Cardiac muscle cell (in vitro differentiated cells and primary cell): ENCODE results near the gene PRRT2. TPM values are rescaled to one million over a fixed set of nuclear protein-coding genes. Genes with fewer than 3 reads are reported as not detected.

Source experiments
- DNase-seq, 2 donors: peaks; one replicate each; pipeline versions ENCODE4 v3.0.0 to v3.0.0-alpha.2; 2010 to 2017; ENCODE audit warnings: low read depth in 1 of 2, low spot score in 1 of 2
- H3K27ac ChIP-seq: fragments of 200-600 bp; sonication (generic); 2 replicates; pipeline ENCODE4 v1.5.1; 2016
- H3K27me3 ChIP-seq: fragments of 200-600 bp; sonication (generic); 2 replicates; pipeline ENCODE4 v1.6.0; 2016; ENCODE audit warnings: control low read depth
- H3K36me3 ChIP-seq: fragments of 200-600 bp; sonication (generic); 2 replicates; pipeline ENCODE4 v1.5.1; 2016; ENCODE audit warnings: control low read depth
- H3K4me1 ChIP-seq: fragments of 200-600 bp; sonication (generic); 2 replicates; pipeline ENCODE4 v1.8.1; 2017; ENCODE audit warnings: low read depth, mild to moderate bottlenecking, mixed run types
- H3K4me3 ChIP-seq: fragments of 200-600 bp; sonication (generic); 2 replicates; pipeline ENCODE4 v1.5.1; 2016; ENCODE audit warnings: mild to moderate bottlenecking
- H3K9me3 ChIP-seq: fragments of 200-600 bp; sonication (generic); 2 replicates; pipeline ENCODE4 v1.5.1; 2017; ENCODE audit warnings: low read depth, mild to moderate bottlenecking, control low read depth
- CTCF ChIP-seq: IDR thresholded peaks from 2 replicates; pipeline ENCODE4 v1.5.1; 2012; ENCODE audit warnings: low read depth, mild to moderate bottlenecking, low read length
- polyA plus RNA-seq: library from polyadenylated mRNA; unstranded; fragments of >200 nt; fragmentation: Nextera tagmentation; extraction: Ambion mirVana; gene quantifications from 2 replicates; pipeline ENCODE4 v1.2.1, GENCODE V29; 2016
- total RNA-seq: library from RNA; depleted of rRNA; stranded (reverse); fragments of >200 nt; gene quantifications from 2 replicates; pipeline ENCODE4 v1.2.3, GENCODE V29; 2016

Gene PRRT2
- total and polyA plus RNA-seq, 2 experiments from 2014 or later = 19.3 to 19.7 TPM

GRCh38 chr16:29860218-29860617, 48.2 kb downstream of the PRRT2 start:
- Histone ChIP-seq H3K9me3 (no peaks in the 10 kb centered on the region), H3K27ac (no peak overlapping the region), H3K4me3 (no peak overlapping the region), H3K36me3 (peaks cover 5% of the 10 kb centered on the region), H3K27me3 (no peaks in the 10 kb centered on the region), H3K4me1 (peaks cover 10% of the 10 kb centered on the region)
- DNase-seq = no peak
- TF ChIP-seq CTCF = no peak

- peak; percentile 27 to 43 for DNase-seq
- H3K36me3 ChIP-seq = peaks cover 5% of the 10 kb centered on the region
- H3K4me3 ChIP-seq = peak overlapping the region; percentile 88
- H3K4me1 ChIP-seq = no peaks in the 10 kb centered on the region
- peak; percentile 11 for TF ChIP-seq CTCF
- H3K27me3 ChIP-seq = no peaks in the 10 kb centered on the region
- H3K27ac ChIP-seq = peak overlapping the region; percentile 99
- H3K9me3 ChIP-seq = no peaks in the 10 kb centered on the region
Measured at GRCh38 chr16:29862383-29862883, 50.4 kb downstream of the PRRT2 start.

DNA sequence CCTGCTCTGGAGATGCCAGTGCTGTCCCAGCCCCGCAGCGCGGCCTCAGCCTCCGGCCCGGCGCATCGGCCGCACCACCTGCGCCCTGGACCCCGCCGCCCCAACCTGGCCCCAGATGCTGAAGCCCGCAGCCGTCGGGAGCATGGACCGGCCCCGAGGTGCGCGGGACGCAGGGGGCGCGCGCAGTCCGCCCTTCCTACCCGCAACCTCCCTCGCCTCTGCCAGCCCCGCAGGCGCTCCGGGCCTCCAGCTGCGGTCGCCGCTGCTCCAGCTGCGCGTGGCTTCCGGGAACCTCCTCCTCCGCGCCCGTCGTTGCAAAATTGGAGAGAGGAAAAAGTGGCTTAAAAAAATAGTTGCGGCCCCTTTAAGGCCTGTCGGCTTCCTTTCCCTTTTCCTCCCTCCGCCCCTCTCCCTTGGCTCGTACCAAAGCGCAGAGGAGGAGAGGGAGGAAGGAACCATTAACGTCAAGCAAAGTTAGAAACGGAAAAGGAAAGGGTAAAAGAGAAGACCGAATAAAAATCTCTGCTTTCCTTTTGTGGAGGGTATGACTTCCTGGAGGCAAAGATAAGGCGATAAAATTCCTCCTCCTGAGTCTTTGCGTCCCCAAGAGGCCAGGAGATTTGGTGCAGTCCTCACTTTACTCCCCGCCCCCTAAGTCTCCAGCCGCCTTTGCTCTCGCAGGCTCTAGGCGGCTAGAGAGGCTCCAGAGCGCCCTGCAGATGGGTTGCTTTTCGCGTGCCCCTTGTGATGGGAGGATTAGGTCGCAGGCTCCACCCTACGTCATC, 51.1 kb downstream of the PRRT2 start, which contains the start of gene CDIPT:
Gene CDIPT (minus strand): TSS at position 343 of the 785 bp plus-strand sequence. CDS start 369 bp downstream, outside the sequence.
- H3K36me3 ChIP-seq = peaks cover 5% of the 10 kb centered on the region
- H3K9me3 ChIP-seq = no peaks in the 10 kb centered on the region
- TF ChIP-seq CTCF = peak; percentile 51
- peak within 1 kb of the TSS; percentile 99 for H3K27ac ChIP-seq
- no peaks in the 10 kb centered on the region for H3K4me1 ChIP-seq
- H3K27me3 ChIP-seq = no peaks in the 10 kb centered on the region
- peak within 1 kb of the TSS; percentile 88 for H3K4me3 ChIP-seq
- peak; percentile 97 to 99 for DNase-seq

DNA sequence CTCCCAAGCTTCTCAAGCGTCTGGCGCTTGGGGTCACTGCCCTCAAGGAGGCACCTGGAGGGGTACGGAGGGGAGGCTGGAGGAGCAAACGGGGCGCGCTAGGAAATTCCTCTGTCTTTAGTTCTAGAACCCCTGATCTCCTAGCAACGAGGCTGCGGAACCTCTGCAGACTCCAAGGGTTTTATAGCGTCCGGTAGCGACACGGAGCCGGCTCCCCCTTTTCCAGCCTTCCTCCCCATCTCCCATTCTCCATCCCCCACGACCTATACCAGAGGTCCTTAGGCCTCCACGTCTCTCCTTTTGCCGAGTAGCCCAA, 51.6 kb downstream of the PRRT2 start:
- Histone ChIP-seq H3K27me3 (no peaks in the 10 kb centered on the region), H3K27ac (peak overlapping the region; percentile 99), H3K4me1 (no peaks in the 10 kb centered on the region), H3K4me3 (no peak overlapping the region), H3K36me3 (peaks cover 5% of the 10 kb centered on the region), H3K9me3 (no peaks in the 10 kb centered on the region)
- no peak for TF ChIP-seq CTCF
- no peak for DNase-seq

DNA sequence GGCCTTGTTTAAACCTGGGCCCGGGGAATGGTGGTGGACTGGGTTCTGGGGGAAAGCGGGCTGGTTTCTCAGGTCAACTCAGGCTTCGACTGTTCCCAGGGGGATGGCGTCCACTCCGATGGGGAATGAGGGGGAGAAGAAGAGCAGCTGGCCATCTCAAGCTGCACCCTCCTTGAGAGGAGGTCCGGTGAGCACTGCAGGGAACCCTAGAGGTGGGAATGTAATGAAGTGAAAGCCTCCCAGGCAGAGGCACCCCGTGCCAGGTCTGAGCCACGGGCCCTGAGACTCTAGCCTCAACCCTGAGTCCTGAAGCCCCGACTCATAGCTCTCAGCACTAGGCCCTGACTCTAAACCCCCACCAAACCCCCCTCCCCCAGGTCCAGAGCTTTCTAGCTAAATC, 52.2 kb downstream of the PRRT2 start:
- Histone ChIP-seq H3K27me3 (no peaks in the 10 kb centered on the region), H3K27ac (no peak overlapping the region), H3K36me3 (no peaks in the 10 kb centered on the region), H3K4me1 (no peaks in the 10 kb centered on the region), H3K4me3 (no peak overlapping the region), H3K9me3 (no peaks in the 10 kb centered on the region)
- TF ChIP-seq CTCF = no peak
- DNase-seq = no peak

Other genes with a start within 250 kb of the PRRT2 start
- gene SPN, start 148.9 kb upstream of the PRRT2 start, total RNA-seq = 0.60 and 1.5 TPM in 2 replicates
- gene SPN, start 148.9 kb upstream of the PRRT2 start, polyA plus RNA-seq = 0.85 and 1.1 TPM in 2 replicates
- 223 and 268 TPM in 2 replicates for gene QPRT, start 133.0 kb upstream of the PRRT2 start, total RNA-seq
- 213 and 266 TPM in 2 replicates for gene QPRT, start 133.0 kb upstream of the PRRT2 start, polyA plus RNA-seq
- gene C16orf54, start 66.2 kb upstream of the PRRT2 start, total RNA-seq = not detected in 2 replicates
- gene C16orf54, start 66.2 kb upstream of the PRRT2 start, polyA plus RNA-seq = not detected in 2 replicates
- not detected in 2 replicates for gene ZG16, start 33.9 kb upstream of the PRRT2 start, total RNA-seq
- gene ZG16, start 33.9 kb upstream of the PRRT2 start, polyA plus RNA-seq = not detected in 2 replicates
- 57.5 and 121 TPM in 2 replicates for gene KIF22, start 21.4 kb upstream of the PRRT2 start, total RNA-seq
- 59.5 and 103 TPM in 2 replicates for gene KIF22, start 21.4 kb upstream of the PRRT2 start, polyA plus RNA-seq
- gene MAZ, start 5.7 kb upstream of the PRRT2 start, total RNA-seq = 310 and 370 TPM in 2 replicates
- gene MAZ, start 5.7 kb upstream of the PRRT2 start, polyA plus RNA-seq = 186 and 257 TPM in 2 replicates
- 113 and 120 TPM in 2 replicates for gene PAGR1, start 4.0 kb downstream of the PRRT2 start, total RNA-seq
- 106 and 113 TPM in 2 replicates for gene PAGR1, start 4.0 kb downstream of the PRRT2 start, polyA plus RNA-seq
- gene MVP, start 8.3 kb downstream of the PRRT2 start, total RNA-seq = 8.9 and 25.0 TPM in 2 replicates
- 9.3 and 21.2 TPM in 2 replicates for gene MVP, start 8.3 kb downstream of the PRRT2 start, polyA plus RNA-seq
- 138 and 139 TPM in 2 replicates for gene CDIPT, start 51.0 kb downstream of the PRRT2 start, total RNA-seq
- gene CDIPT, start 51.0 kb downstream of the PRRT2 start, polyA plus RNA-seq = 144 TPM in 2 replicates
- 13.9 and 21.1 TPM in 2 replicates for gene SEZ6L2, start 87.4 kb downstream of the PRRT2 start, total RNA-seq
- 5.8 and 10.3 TPM in 2 replicates for gene SEZ6L2, start 87.4 kb downstream of the PRRT2 start, polyA plus RNA-seq
- 1.8 and 3.9 TPM in 2 replicates for gene ASPHD1, start 88.3 kb downstream of the PRRT2 start, total RNA-seq
- 1.8 and 2.3 TPM in 2 replicates for gene ASPHD1, start 88.3 kb downstream of the PRRT2 start, polyA plus RNA-seq
- 17.6 and 22.1 TPM in 2 replicates for gene KCTD13, start 114.0 kb downstream of the PRRT2 start, total RNA-seq
- 22.3 and 23.3 TPM in 2 replicates for gene KCTD13, start 114.0 kb downstream of the PRRT2 start, polyA plus RNA-seq
- 73.7 and 110 TPM in 2 replicates for gene TMEM219, start 149.9 kb downstream of the PRRT2 start, total RNA-seq
- gene TMEM219, start 149.9 kb downstream of the PRRT2 start, polyA plus RNA-seq = 109 and 156 TPM in 2 replicates
- gene TAOK2, start 161.7 kb downstream of the PRRT2 start, total RNA-seq = 69.4 and 70.9 TPM in 2 replicates
- gene TAOK2, start 161.7 kb downstream of the PRRT2 start, polyA plus RNA-seq = 25.8 and 36.2 TPM in 2 replicates
- gene HIRIP3, start 183.4 kb downstream of the PRRT2 start, total RNA-seq = 22.2 and 25.6 TPM in 2 replicates
- 26.7 and 32.5 TPM in 2 replicates for gene HIRIP3, start 183.4 kb downstream of the PRRT2 start, polyA plus RNA-seq
- 83.7 and 167 TPM in 2 replicates for gene INO80E, start 184.0 kb downstream of the PRRT2 start, total RNA-seq
- 17.1 and 19.0 TPM in 2 replicates for gene INO80E, start 184.0 kb downstream of the PRRT2 start, polyA plus RNA-seq
- 1.6 and 7.2 TPM in 2 replicates for gene DOC2A, start 198.8 kb downstream of the PRRT2 start, total RNA-seq
- gene DOC2A, start 198.8 kb downstream of the PRRT2 start, polyA plus RNA-seq = 3.3 and 6.9 TPM in 2 replicates
- gene C16orf92, start 211.0 kb downstream of the PRRT2 start, total RNA-seq = not detected in 2 replicates
- not detected in 2 replicates for gene C16orf92, start 211.0 kb downstream of the PRRT2 start, polyA plus RNA-seq
- 0.21 and 0.36 TPM in 2 replicates for gene TLCD3B, start 219.1 kb downstream of the PRRT2 start, total RNA-seq
- not detected in 2 replicates for gene TLCD3B, start 219.1 kb downstream of the PRRT2 start, polyA plus RNA-seq